HepG2 (cell line): ENCODE measurements around the gene NRP1. TPM values are rescaled to one million over a fixed set of nuclear protein-coding genes. Genes with fewer than 3 reads are reported as not detected.
A peak's percentile ranks its signal among the peaks of the same experiment; 100 is the strongest.

Source experiments
- ATAC-seq: fragments of 200-7000 bp; cut with Tn5 transposase; 3 replicates; pipeline ENCODE4 v1.9.1; 2020; ENCODE audit warnings: mild to moderate bottlenecking, moderate library complexity
- BruUV-seq: library from RNA; stranded (reverse); fragments of 400-500 nt; replicated peaks from 2 replicates; lab custom pipeline; 2021; lab: Mats Ljungman, UMichigan
- CTCF ChIA-PET: fragments of 300-600 bp; formaldehyde crosslinking; extraction: SDS; loops from one replicate; lab custom pipeline; 2021; ENCODE audit warnings: low total read pairs, inconsistent platforms, low intra/inter-chr PET ratio; lab: Yijun Ruan, JAX
- POLR2A ChIA-PET: fragments of 350-600 bp; sonication (Branson Sonifier 250); formaldehyde crosslinking; loops from one replicate; lab custom pipeline; 2020; ENCODE audit warnings: antibody characterized with exemption, inconsistent platforms; lab: Yijun Ruan, JAX
- DNase-seq: peaks from one replicate; pipeline ENCODE4 v3.0.0-alpha.2; 2015; ENCODE audit warnings: low spot score
- FAIRE-seq: peaks from 3 replicates; lab custom pipeline; 2011; peaks lifted over from hg19 to GRCh38; lab: Jason Lieb, UNC
- H2AFZ ChIP-seq: one replicate; pipeline ENCODE4 v1.6.1; 2011; ENCODE audit warnings: low read length, inconsistent platforms
- H3K27ac ChIP-seq: fragments of 300-600 bp; 3 replicates; pipeline ENCODE4 v1.8.0; 2011; ENCODE audit warnings: mixed run types, mild to moderate bottlenecking, mixed read lengths, low read length, inconsistent platforms; ENCODE audit not compliant: insufficient read depth; ENCODE audit errors: extremely low read length
- H3K27me3 ChIP-seq, 2 experiments: fragments of 200-600 bp in 1 of 2; 2 replicates in 1 of 2; 3 replicates in 1 of 2; pipeline versions ENCODE4 v1.6.0 to v1.8.0; 2011; ENCODE audit warnings: low read length in 2 of 2, mild to moderate bottlenecking in 2 of 2, moderate library complexity in 2 of 2, inconsistent platforms in 1 of 2; ENCODE audit not compliant: insufficient read depth in 2 of 2, control insufficient read depth in 1 of 2
- H3K36me3 ChIP-seq, 2 experiments: fragments of 200-600 bp in 1 of 2; replicated peaks in 1 of 2; 2 replicates in 1 of 2; 3 replicates in 1 of 2; pipeline versions ENCODE4 v1.5.1 to v1.8.0; 2011; ENCODE audit warnings: low read length in 2 of 2, inconsistent platforms in 1 of 2; ENCODE audit not compliant: insufficient read depth in 2 of 2, control insufficient read depth in 1 of 2
- H3K4me1 ChIP-seq: 2 replicates; pipeline ENCODE4 v1.5.1; 2012; ENCODE audit warnings: low read length, inconsistent platforms; ENCODE audit not compliant: insufficient read depth
- H3K4me2 ChIP-seq: 2 replicates; pipeline ENCODE4 v1.6.0; 2011; ENCODE audit warnings: low read depth, low read length, inconsistent platforms
- H3K4me3 ChIP-seq, 3 experiments: fragments of 200-600 bp in 1 of 3; sonication (generic), shearing (Covaris generic) in 1 of 3; replicated peaks in 1 of 3; 2 replicates each; pipeline ENCODE4 v1.5.1; 2011 to 2016; ENCODE audit warnings: low read length in 3 of 3, inconsistent platforms in 2 of 3, low read depth in 2 of 3, mild to moderate bottlenecking in 2 of 3, control low read depth in 1 of 3, mixed read lengths in 1 of 3; ENCODE audit not compliant: insufficient read depth in 1 of 3
- H3K79me2 ChIP-seq: one replicate; pipeline ENCODE4 v1.6.1; 2011; ENCODE audit warnings: low read length, inconsistent platforms; ENCODE audit not compliant: insufficient read depth
- H3K9ac ChIP-seq: 2 replicates; pipeline ENCODE4 v1.6.0; 2011; ENCODE audit warnings: mild to moderate bottlenecking, low read depth, low read length, inconsistent platforms; ENCODE audit not compliant: insufficient read depth
- H3K9me3 ChIP-seq: 2 replicates; pipeline ENCODE4 v1.5.1; 2012; ENCODE audit warnings: mild to moderate bottlenecking, low read length
- H4K20me1 ChIP-seq: 2 replicates; pipeline ENCODE4 v1.6.0; 2011; ENCODE audit warnings: inconsistent platforms, mild to moderate bottlenecking, low read length, moderate library complexity; ENCODE audit not compliant: insufficient read depth
- ATF4 ChIP-seq, 2 experiments: fragments of 450-650 bp in 1 of 2; sonication (generic) in 1 of 2; formaldehyde crosslinking; IDR thresholded peaks; 2 replicates each; pipeline versions ENCODE4 v1.5.0 to v1.8.0; 2020 to 2022; ENCODE audit warnings: mild to moderate bottlenecking in 1 of 2, missing genetic modification reagents in 1 of 2
- CC2D1A ChIP-seq: sonication (generic); formaldehyde crosslinking; IDR thresholded peaks from 2 replicates; pipeline ENCODE4 v1.8.1; 2023; ENCODE audit warnings: mild to moderate bottlenecking, missing genetic modification reagents
- ELF3 ChIP-seq: IDR thresholded peaks from 2 replicates; pipeline ENCODE4 v1.6.1; 2016; ENCODE audit warnings: missing genetic modification reagents, missing compliant biosample characterization
- EP300 ChIP-seq, 3 experiments: sonication (generic) in 1 of 3; formaldehyde crosslinking in 1 of 3; IDR thresholded peaks; 2 replicates each; pipeline versions ENCODE4 v1.5.1 to v1.6.1; 2011 to 2020; ENCODE audit warnings: low read depth in 2 of 3, low read length in 2 of 3, borderline replicate concordance in 1 of 3, improper control_type of control experiment in 1 of 3, mild to moderate bottlenecking in 1 of 3, missing genetic modification reagents in 1 of 3, moderate library complexity in 1 of 3
- FOXA3 ChIP-seq: IDR thresholded peaks from 2 replicates; pipeline ENCODE4 v1.6.1; 2016; ENCODE audit warnings: missing genetic modification reagents, missing compliant biosample characterization
- GATAD2A ChIP-seq: IDR thresholded peaks from 2 replicates; pipeline ENCODE4 v1.6.1; 2016
- IRF9 ChIP-seq: sonication (generic); formaldehyde crosslinking; IDR thresholded peaks from 2 replicates; pipeline ENCODE4 v1.8.0; 2022; ENCODE audit warnings: missing genetic modification reagents, mild to moderate bottlenecking, borderline replicate concordance
- PHF5A ChIP-seq: IDR thresholded peaks from one replicate; pipeline ENCODE4 v1.6.1; 2018; ENCODE audit warnings: low read depth, missing genetic modification reagents; ENCODE audit not compliant: unreplicated experiment
- PPARG ChIP-seq: conservative IDR thresholded peaks from 2 replicates; pipeline ENCODE4 v1.6.1; 2016; ENCODE audit warnings: missing biosample characterization, missing genetic modification reagents
- ZFP91 ChIP-seq: sonication (generic); formaldehyde crosslinking; IDR thresholded peaks from 2 replicates; pipeline ENCODE4 v1.9.0; 2022; ENCODE audit warnings: missing genetic modification reagents, mild to moderate bottlenecking, borderline replicate concordance
- ZNF543 ChIP-seq: sonication (generic); formaldehyde crosslinking; IDR thresholded peaks from 2 replicates; pipeline ENCODE4 v1.4.0; 2020; ENCODE audit warnings: mild to moderate bottlenecking, missing genetic modification reagents
- ZNF609 ChIP-seq: sonication (generic); formaldehyde crosslinking; IDR thresholded peaks from 2 replicates; pipeline ENCODE4 v1.4.0; 2020; ENCODE audit warnings: mild to moderate bottlenecking, missing genetic modification reagents, borderline replicate concordance
- ZNF614 ChIP-seq: IDR thresholded peaks from 2 replicates; pipeline ENCODE4 v1.6.1; 2018; ENCODE audit warnings: missing biosample characterization, missing genetic modification reagents, inconsistent platforms, borderline replicate concordance
- ZNF775 ChIP-seq: sonication (generic); formaldehyde crosslinking; IDR thresholded peaks from 2 replicates; pipeline ENCODE4 v1.4.0; 2020; ENCODE audit warnings: missing genetic modification reagents, mild to moderate bottlenecking, moderate library complexity, borderline replicate concordance
- WGBS: methylation state at CpG from one replicate; pipeline ENCODE4 v1.1.6; 2017; ENCODE audit warnings: low lambda C conversion rate; 5-methylcytosine and 5-hydroxymethylcytosine counted together
- in situ Hi-C: cut with HindIII; loops from 2 replicates; pipeline ENCODE4 v1.10.0; 2017; ENCODE audit warnings: low pct_unique_long_range_greater_than_20kb; ENCODE audit not compliant: extremely low pct_ligation_motif_present
- intact Hi-C: fragments of 100-400 bp; cut with micrococcal nuclease; formaldehyde crosslinking; loops from one replicate; pipeline ENCODE4 v1.10.0; 2022; ENCODE audit not compliant: unreplicated experiment
- polyA plus RNA-seq, 8 experiments: library from polyadenylated mRNA; depleted of rRNA in 3 of 8; stranded (reverse) in 7 of 8; unstranded in 1 of 8; fragments of >200 nt; fragmentation: Illumina TruSeq in 4 of 8; extraction: Trizol in 4 of 8; gene quantifications; 2 replicates each; pipeline versions ENCODE4 v1.2.1 to v1.2.3, GENCODE V29; 2011 to 2016; ENCODE audit warnings: low read depth in 4 of 8, missing spikeins in 1 of 8, mixed read lengths in 1 of 8; ENCODE audit not compliant: insufficient read depth in 1 of 8
- total RNA-seq, 5 experiments: library from RNA; depleted of rRNA; stranded (reverse); fragments of >200 nt; fragmentation: Illumina TruSeq; extraction: Trizol; gene quantifications; 2 replicates each; pipeline ENCODE4 v1.2.3, GENCODE V29; 2016; ENCODE audit warnings: low read depth in 1 of 5

The NRP1 gene
- total and polyA plus RNA-seq, 2 of the 13 experiments (the other 11 are each of a cell fraction or from before 2014, with no cell fraction given), result 5.3 to 5.8 TPM

- in situ Hi-C loops (no loop called here), intact Hi-C loops (loop anchor here (10.0 kb wide), 1 partner anchor 357 kb away; no protein-coding TSS in a partner anchor)
- Histone ChIP-seq H3K4me3 (no peak overlapping the region), H3K9me3 (0 out of 2 replicates have a peak, but pooled peaks cover 4% of the 10 kb centered on the region), H3K4me1 (peaks cover 43% of the 10 kb centered on the region), H3K27me3 (no peaks in the 10 kb centered on the region), H2AFZ (no peak overlapping the region), H3K4me2 (no peak overlapping the region), H3K9ac (no peak overlapping the region), H4K20me1 (no peaks in the 10 kb centered on the region), H3K36me3 (no peaks in the 10 kb centered on the region), H3K27ac (no peak overlapping the region), H3K79me2 (no peaks in the 10 kb centered on the region)
- WGBS, result 47% methylated on average over 3 of the region's 3 CpGs
- no TSS peak for BruUV-seq
- ChIA-PET CTCF (no interaction called here), POLR2A (no interaction called here)
- FAIRE-seq (peak; percentile 64), ATAC-seq (peak; percentile 27; the same call in 1 of the 3 replicates), DNase-seq (peak; percentile 27)
- TF ChIP-seq PHF5A (CRISPR knock-in tag) (no peak), ZNF775 (CRISPR knock-in tag) (0 out of 2 replicates have a peak, but pooled peaks have one; percentile 48), ZNF614 (CRISPR knock-in tag) (no peak), CC2D1A (CRISPR knock-in tag) (no peak), ELF3 (CRISPR knock-in tag) (no peak), FOXA3 (CRISPR knock-in tag) (0 out of 2 replicates have a peak, but pooled peaks have one; percentile 27), EP300 (IDR thresholded peaks at IDR 0.05; ENCODE audit: low read depth in 2 of 2, low read length in 2 of 2) (peak in 1 of 2 experiments; percentile 31; a peak in 1 of 4 replicates), EP300 (CRISPR knock-in tag; IDR thresholded peaks at IDR 0.05; ENCODE audit: borderline replicate concordance) (no peak), ZFP91 (CRISPR knock-in tag) (no peak), ZNF543 (no peak), GATAD2A (CRISPR knock-in tag) (0 out of 2 replicates have a peak, but pooled peaks have one; percentile 15), IRF9 (CRISPR knock-in tag) (no peak), ATF4 (CRISPR knock-in tag; IDR thresholded peaks at IDR 0.05) (0 out of 4 replicates have a peak, but pooled peaks of 1 of the 2 experiments have one; percentile 22), ZNF609 (CRISPR knock-in tag) (0 out of 2 replicates have a peak, but pooled peaks have one; percentile 23), PPARG (CRISPR knock-in tag) (no peak)
Observed at GRCh38 chr10:33151344-33151864, 183.1 kb downstream of the NRP1 start.
